LNCaP clone FGC (cell line): ENCODE data around the gene DIAPH1.

Experiments
- DNase-seq: peaks from one replicate; pipeline ENCODE4 v3.0.0-alpha.2; 2011; ENCODE audit warnings: low read depth
- H3K4me3 ChIP-seq: 2 replicates; pipeline ENCODE4 v1.5.1; 2011; ENCODE audit warnings: mild to moderate bottlenecking, low read depth, low read length, control low read depth
- TF ChIP-seq, protein P1 (sequence below): IDR thresholded peaks from 2 replicates; pipeline ENCODE4 v1.5.1; 2012; ENCODE audit warnings: mild to moderate bottlenecking; ENCODE audit not compliant: control insufficient read depth, insufficient read depth; ENCODE audit errors: extremely low read depth

Gene DIAPH1

GRCh38 chr5:141529873-141530272 lies 88.9 kb downstream of the DIAPH1 start:
- H3K4me3 ChIP-seq: no peak overlapping the region
- DNase-seq: no peak
- TF ChIP-seq, protein P1, sequence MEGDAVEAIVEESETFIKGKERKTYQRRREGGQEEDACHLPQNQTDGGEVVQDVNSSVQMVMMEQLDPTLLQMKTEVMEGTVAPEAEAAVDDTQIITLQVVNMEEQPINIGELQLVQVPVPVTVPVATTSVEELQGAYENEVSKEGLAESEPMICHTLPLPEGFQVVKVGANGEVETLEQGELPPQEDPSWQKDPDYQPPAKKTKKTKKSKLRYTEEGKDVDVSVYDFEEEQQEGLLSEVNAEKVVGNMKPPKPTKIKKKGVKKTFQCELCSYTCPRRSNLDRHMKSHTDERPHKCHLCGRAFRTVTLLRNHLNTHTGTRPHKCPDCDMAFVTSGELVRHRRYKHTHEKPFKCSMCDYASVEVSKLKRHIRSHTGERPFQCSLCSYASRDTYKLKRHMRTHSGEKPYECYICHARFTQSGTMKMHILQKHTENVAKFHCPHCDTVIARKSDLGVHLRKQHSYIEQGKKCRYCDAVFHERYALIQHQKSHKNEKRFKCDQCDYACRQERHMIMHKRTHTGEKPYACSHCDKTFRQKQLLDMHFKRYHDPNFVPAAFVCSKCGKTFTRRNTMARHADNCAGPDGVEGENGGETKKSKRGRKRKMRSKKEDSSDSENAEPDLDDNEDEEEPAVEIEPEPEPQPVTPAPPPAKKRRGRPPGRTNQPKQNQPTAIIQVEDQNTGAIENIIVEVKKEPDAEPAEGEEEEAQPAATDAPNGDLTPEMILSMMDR: no peak

DNA sequence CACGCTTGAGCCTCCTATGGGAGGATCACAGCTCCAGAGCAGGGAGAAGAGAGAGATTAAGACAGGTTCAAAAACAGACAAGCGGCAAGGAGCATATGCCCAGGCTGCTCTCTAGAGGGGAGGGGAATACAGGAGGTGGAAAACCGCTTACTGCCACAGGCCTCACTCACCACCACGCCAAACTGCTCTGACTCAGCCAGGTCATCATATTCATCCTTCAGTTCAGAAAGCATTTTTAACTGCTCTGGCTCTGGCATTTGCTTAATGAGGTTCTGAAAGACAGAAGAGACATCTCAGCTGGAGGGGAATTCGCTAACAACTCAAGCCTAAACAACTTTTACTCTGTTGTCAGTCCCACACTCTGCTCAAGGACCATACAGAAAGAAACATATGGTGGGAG lies 89.8 kb downstream of the DIAPH1 start:
- DNase-seq: no peak
- TF ChIP-seq, protein P1: no peak
- H3K4me3 ChIP-seq: no peak overlapping the region

DNA sequence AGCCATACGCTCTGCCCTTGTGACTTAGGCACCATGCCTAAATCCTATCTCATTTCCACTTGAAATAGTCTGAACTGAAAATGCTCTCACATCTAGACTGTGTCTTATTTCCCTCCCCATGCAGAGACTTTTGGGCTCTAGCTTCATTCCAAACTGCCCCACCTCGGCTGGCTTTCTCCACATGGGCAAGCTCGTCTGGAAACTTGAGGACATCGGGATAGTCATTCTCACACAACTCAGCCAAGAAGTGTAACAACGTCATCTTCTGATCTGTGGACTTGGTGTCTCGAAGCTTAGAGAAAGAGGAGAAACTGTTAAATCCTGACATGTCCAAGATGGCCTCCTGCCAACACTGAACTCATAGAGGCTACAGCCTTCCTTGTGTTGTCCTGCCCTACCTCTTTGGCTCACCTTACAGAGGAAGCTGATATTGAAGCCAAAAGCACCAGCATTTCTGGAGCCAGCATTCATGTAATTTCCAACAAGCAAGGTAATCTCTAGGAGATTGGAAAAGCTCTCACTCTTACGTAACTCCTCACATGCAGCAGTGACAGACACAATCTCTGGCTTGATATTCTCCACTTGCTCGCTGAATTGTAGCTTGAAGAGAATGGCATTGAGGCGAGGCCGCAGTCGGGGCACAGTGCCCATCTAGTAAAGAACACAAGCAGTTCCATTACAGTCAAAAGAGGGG lies 90.4 kb downstream of the DIAPH1 start:
- TF ChIP-seq, protein P1: no peak
- H3K4me3 ChIP-seq: no peak overlapping the region
- DNase-seq: no peak

- no peak overlapping the region for H3K4me3 ChIP-seq
- TF ChIP-seq, protein P1: no peak
- DNase-seq: no peak
Measured at GRCh38 chr5:141527426-141527825, 91.4 kb downstream of the DIAPH1 start.

DNA sequence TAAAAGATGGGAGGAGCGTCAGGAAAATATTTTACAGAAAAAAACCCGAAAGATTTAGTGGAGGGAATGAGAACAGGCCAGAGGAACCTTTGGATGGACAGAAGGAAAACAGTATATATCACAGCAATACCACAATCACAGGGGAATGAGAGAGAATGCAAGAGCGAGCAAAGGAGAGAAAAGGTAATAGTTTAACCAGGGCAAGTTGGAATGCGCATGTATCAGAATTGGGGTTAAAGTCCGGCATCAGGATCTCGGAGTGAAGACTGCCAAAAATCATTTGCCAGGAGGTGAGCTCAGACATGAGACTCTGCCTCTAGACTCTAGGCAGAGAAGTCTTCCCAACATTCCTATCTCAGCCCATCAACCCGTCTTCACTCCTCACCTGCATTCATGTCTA lies 93.1 kb downstream of the DIAPH1 start:
- DNase-seq: no peak
- TF ChIP-seq, protein P1: no peak
- no peak overlapping the region for H3K4me3 ChIP-seq

- DNase-seq: peak; percentile 76
- no peak overlapping the region for H3K4me3 ChIP-seq
- TF ChIP-seq, protein P1: peak; percentile 99
Measured at GRCh38 chr5:141524604-141525597, 93.9 kb downstream of the DIAPH1 start.

- no peak overlapping the region for H3K4me3 ChIP-seq
- DNase-seq: no peak
- TF ChIP-seq, protein P1: no peak
Measured at GRCh38 chr5:141523991-141524390, 94.8 kb downstream of the DIAPH1 start.
